Loucy (cell line): Measurements from ENCODE around the gene GHDC.
"Not testable (repeated sequence)": the region's sequence is repeated elsewhere in the genome, so short reads cannot be mapped to it uniquely, and the experiment has no call there.

ENCODE experiments used
- H2AFZ ChIP-seq: fragments of 200-600 bp; sonication (generic); 2 replicates; pipeline ENCODE4 v1.6.0; 2016; ENCODE audit warnings: antibody characterized with exemption, mild to moderate bottlenecking, low read length, moderate library complexity
- H3F3A ChIP-seq: fragments of 200-600 bp; 2 replicates; pipeline ENCODE4 v1.6.0; 2016; ENCODE audit warnings: antibody characterized with exemption, low read depth, mild to moderate bottlenecking
- H3K27me3 ChIP-seq: fragments of 200-600 bp; sonication (generic); 2 replicates; pipeline ENCODE4 v1.6.1; 2014; ENCODE audit warnings: low read length, mild to moderate bottlenecking; ENCODE audit not compliant: insufficient read depth, poor library complexity, severe bottlenecking
- H3K36me3 ChIP-seq: fragments of 200-600 bp; sonication (generic); 2 replicates; pipeline ENCODE4 v1.6.1; 2016; ENCODE audit warnings: low read length; ENCODE audit not compliant: insufficient read depth
- H3K4me1 ChIP-seq: fragments of 200-600 bp; sonication (generic); 2 replicates; pipeline ENCODE4 v1.5.1; 2014; ENCODE audit warnings: low read length, mild to moderate bottlenecking; ENCODE audit not compliant: insufficient read depth, poor library complexity, severe bottlenecking
- H3K4me2 ChIP-seq: fragments of 200-600 bp; sonication (generic); 2 replicates; pipeline ENCODE4 v1.6.0; 2014; ENCODE audit warnings: antibody characterized with exemption, low read length, low read depth, mild to moderate bottlenecking; ENCODE audit not compliant: poor library complexity, severe bottlenecking
- H3K4me3 ChIP-seq: fragments of 200-600 bp; sonication (generic); 2 replicates; pipeline ENCODE4 v1.5.1; 2014; ENCODE audit warnings: low read length, mild to moderate bottlenecking, mixed read lengths; ENCODE audit not compliant: poor library complexity, severe bottlenecking
- H3K79me2 ChIP-seq: fragments of 200-600 bp; sonication (generic); 2 replicates; pipeline ENCODE4 v1.6.1; 2014; ENCODE audit warnings: low read length; ENCODE audit not compliant: insufficient read depth
- H3K9ac ChIP-seq: fragments of 200-600 bp; sonication (generic); 2 replicates; pipeline ENCODE4 v1.6.0; 2014; ENCODE audit warnings: mild to moderate bottlenecking, low read depth, low read length, moderate library complexity; ENCODE audit not compliant: poor library complexity, severe bottlenecking
- H3K9me2 ChIP-seq: fragments of 200-600 bp; sonication (generic); replicated peaks from 2 replicates; pipeline ENCODE4 v1.6.1; 2016; ENCODE audit warnings: low read depth, low read length, mixed read lengths
- H3K9me3 ChIP-seq: fragments of 200-600 bp; sonication (generic); 2 replicates; pipeline ENCODE4 v1.6.1; 2014; ENCODE audit warnings: mild to moderate bottlenecking, antibody characterized with exemption, low read length, low read depth; ENCODE audit not compliant: insufficient read depth
- H4K20me1 ChIP-seq: fragments of 200-600 bp; sonication (generic); 2 replicates; pipeline ENCODE4 v1.6.0; 2014; ENCODE audit warnings: antibody characterized with exemption, low read length, mild to moderate bottlenecking; ENCODE audit not compliant: insufficient read depth, poor library complexity, severe bottlenecking
- EZH2phosphoT487 ChIP-seq: fragments of 200-600 bp; IDR thresholded peaks from 2 replicates; pipeline ENCODE4 v1.6.1; 2018; ENCODE audit warnings: antibody characterized with exemption, mild to moderate bottlenecking, moderate library complexity, borderline replicate concordance
- TF ChIP-seq, protein P1 (sequence below): fragments of 200-600 bp; sonication (generic); conservative IDR thresholded peaks from 2 replicates; pipeline ENCODE4 v1.5.1; 2014; ENCODE audit warnings: mild to moderate bottlenecking, antibody characterized with exemption, low read length

Gene GHDC

DNA sequence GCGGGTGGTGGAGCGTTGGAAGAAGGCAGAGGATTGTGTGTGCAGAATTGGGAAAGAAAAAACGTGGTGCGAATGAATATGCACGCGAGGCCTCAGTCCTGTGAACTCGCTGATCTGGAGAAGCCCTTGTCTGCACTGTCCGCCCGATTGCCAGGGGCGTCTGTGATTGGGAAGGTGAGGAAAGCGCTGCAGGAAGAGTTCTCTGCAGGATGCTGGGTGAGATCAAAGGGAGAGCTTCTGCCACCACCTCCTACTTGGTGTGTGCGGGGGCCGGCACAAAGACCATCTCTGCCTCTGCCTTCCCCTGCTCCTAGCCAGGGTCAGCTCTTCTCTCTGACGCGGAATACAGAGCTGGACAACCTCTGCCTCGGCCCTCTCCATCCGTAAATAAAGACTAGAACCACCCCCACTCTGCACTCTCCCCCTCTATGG lies 38.7 kb downstream of the GHDC start:
- Histone ChIP-seq H3K27me3 (no peaks in the 10 kb centered on the region), H3K4me1 (peaks cover 32% of the 10 kb centered on the region), H3F3A (no peaks in the 10 kb centered on the region), H3K9me2 (no peaks in the 10 kb centered on the region), H3K79me2 (peaks cover 41% of the 10 kb centered on the region), H3K9ac (no peak overlapping the region), H4K20me1 (peaks cover 29% of the 10 kb centered on the region), H3K9me3 (no peaks in the 10 kb centered on the region), H3K4me3 (no peak overlapping the region), H3K4me2 (no peak overlapping the region), H3K36me3 (no peaks in the 10 kb centered on the region), H2AFZ (no peak overlapping the region)
- no peak for TF ChIP-seq EZH2phosphoT487
- TF ChIP-seq, protein P1, sequence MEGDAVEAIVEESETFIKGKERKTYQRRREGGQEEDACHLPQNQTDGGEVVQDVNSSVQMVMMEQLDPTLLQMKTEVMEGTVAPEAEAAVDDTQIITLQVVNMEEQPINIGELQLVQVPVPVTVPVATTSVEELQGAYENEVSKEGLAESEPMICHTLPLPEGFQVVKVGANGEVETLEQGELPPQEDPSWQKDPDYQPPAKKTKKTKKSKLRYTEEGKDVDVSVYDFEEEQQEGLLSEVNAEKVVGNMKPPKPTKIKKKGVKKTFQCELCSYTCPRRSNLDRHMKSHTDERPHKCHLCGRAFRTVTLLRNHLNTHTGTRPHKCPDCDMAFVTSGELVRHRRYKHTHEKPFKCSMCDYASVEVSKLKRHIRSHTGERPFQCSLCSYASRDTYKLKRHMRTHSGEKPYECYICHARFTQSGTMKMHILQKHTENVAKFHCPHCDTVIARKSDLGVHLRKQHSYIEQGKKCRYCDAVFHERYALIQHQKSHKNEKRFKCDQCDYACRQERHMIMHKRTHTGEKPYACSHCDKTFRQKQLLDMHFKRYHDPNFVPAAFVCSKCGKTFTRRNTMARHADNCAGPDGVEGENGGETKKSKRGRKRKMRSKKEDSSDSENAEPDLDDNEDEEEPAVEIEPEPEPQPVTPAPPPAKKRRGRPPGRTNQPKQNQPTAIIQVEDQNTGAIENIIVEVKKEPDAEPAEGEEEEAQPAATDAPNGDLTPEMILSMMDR: no peak

- Histone ChIP-seq H3K79me2 (peaks cover 55% of the 10 kb centered on the region), H4K20me1 (peaks cover 31% of the 10 kb centered on the region), H3K4me1 (peaks cover 32% of the 10 kb centered on the region), H3K4me2 (peak overlapping the region; percentile 99), H3K9me2 (no peaks in the 10 kb centered on the region), H2AFZ (peak overlapping the region; percentile 74), H3F3A (no peaks in the 10 kb centered on the region), H3K9ac (peak overlapping the region; percentile 97), H3K4me3 (peak overlapping the region; percentile 98), H3K9me3 (no peaks in the 10 kb centered on the region), H3K27me3 (no peaks in the 10 kb centered on the region), H3K36me3 (no peaks in the 10 kb centered on the region)
- TF ChIP-seq EZH2phosphoT487: no peak
- TF ChIP-seq, protein P1: no peak
Measured at GRCh38 chr17:42153919-42154742, 40.2 kb downstream of the GHDC start.

GRCh38 chr17:42146911-42147607 lies 47.2 kb downstream of the GHDC start:
- H3K36me3 ChIP-seq: 0 out of 2 replicates have a peak, but pooled peaks cover 4% of the 10 kb centered on the region
- H3K4me2 ChIP-seq: no peak overlapping the region
- TF ChIP-seq, protein P1: no peak
- no peak for TF ChIP-seq EZH2phosphoT487
- H3K4me3 ChIP-seq: no peak overlapping the region
- no peaks in the 10 kb centered on the region for H3K9me2 ChIP-seq
- peaks cover 27% of the 10 kb centered on the region for H4K20me1 ChIP-seq
- H3K9me3 ChIP-seq: no peaks in the 10 kb centered on the region
- H3K79me2 ChIP-seq: peaks cover 80% of the 10 kb centered on the region
- H3K4me1 ChIP-seq: peaks cover 20% of the 10 kb centered on the region
- H3F3A ChIP-seq: no peaks in the 10 kb centered on the region
- no peak overlapping the region for H2AFZ ChIP-seq
- no peaks in the 10 kb centered on the region for H3K27me3 ChIP-seq
- no peak overlapping the region for H3K9ac ChIP-seq

DNA sequence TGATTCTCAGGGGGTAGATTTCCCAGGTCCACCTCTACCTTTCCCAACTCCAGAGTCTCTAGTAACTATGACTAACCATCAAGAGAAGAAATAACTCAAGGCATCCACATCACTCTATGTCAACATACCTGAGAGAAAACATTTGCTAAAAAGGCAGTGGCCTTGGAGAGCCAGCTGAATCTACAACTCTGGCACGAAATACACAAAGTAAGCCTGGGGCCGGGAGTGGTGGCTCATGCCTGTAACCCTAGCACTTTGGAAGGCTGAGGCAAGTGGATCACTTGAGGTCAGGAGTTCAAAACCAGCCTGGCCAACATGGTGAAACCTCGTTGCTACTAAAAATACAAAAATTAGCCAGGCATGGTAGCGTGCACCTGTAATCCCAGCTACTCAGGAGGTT lies 51.2 kb downstream of the GHDC start:
- H3K36me3 ChIP-seq: not testable (repeated sequence)

More for the DNA sequence above, 51.2 kb downstream of the GHDC start:
- H3K4me3 ChIP-seq, H3K4me2 ChIP-seq, H3K9me3 ChIP-seq, H3K9ac ChIP-seq, H2AFZ ChIP-seq, H3F3A ChIP-seq, H3K27me3 ChIP-seq, H3K4me1 ChIP-seq, H3K9me2 ChIP-seq: not testable (repeated sequence)
- Histone ChIP-seq H3K79me2 (peaks cover 75% of the 10 kb centered on the region; the same call in 1 of the 2 replicates), H4K20me1 (peaks cover 17% of the 10 kb centered on the region)
